IMR-90 (cell line): Measurements from ENCODE around the gene PDCD1. TPM values are rescaled to one million over a fixed set of nuclear protein-coding genes. Genes with fewer than 3 reads are reported as not detected.

Experiments
- ATAC-seq: fragments of 200-7000 bp; cut with Tn5 transposase; 2 replicates; pipeline ENCODE4 v1.9.1; 2020; ENCODE audit warnings: low read depth, mild to moderate bottlenecking, moderate library complexity
- BruUV-seq: library from RNA; stranded (reverse); fragments of 400-500 nt; replicated peaks from 2 replicates; lab custom pipeline; 2021; lab: Mats Ljungman, UMichigan
- CTCF ChIA-PET: fragments of 300-600 bp; formaldehyde crosslinking; extraction: SDS; loops from one replicate; lab custom pipeline; 2021; ENCODE audit warnings: antibody characterized with exemption; lab: Yijun Ruan, JAX
- POLR2A ChIA-PET: fragments of 300-600 bp; sonication (Branson Sonifier 250); formaldehyde crosslinking; loops from one replicate; lab custom pipeline; 2022; ENCODE audit warnings: antibody characterized with exemption; ENCODE audit not compliant: unreplicated experiment; lab: Charles Lee
- DNase-seq: peaks from one replicate; pipeline ENCODE4 v3.0.0; 2013
- H2AFZ ChIP-seq: replicated peaks from 2 replicates; pipeline ENCODE3; 2013; ENCODE audit warnings: low read length, mild to moderate bottlenecking; ENCODE audit not compliant: poor library complexity
- H2AK5ac ChIP-seq: 2 replicates; pipeline ENCODE4 v1.6.1; 2013; ENCODE audit warnings: low read depth, low read length, inconsistent platforms
- H2AK9ac ChIP-seq: replicated peaks from 2 replicates; pipeline ENCODE3; 2013; ENCODE audit warnings: mild to moderate bottlenecking, low read depth, low read length, moderate library complexity; ENCODE audit not compliant: poor library complexity
- H2BK120ac ChIP-seq: 2 replicates; pipeline ENCODE4 v1.6.1; 2013; ENCODE audit warnings: low read depth, low read length, inconsistent platforms
- H2BK15ac ChIP-seq: 3 replicates; pipeline ENCODE4 v1.6.1; 2013; ENCODE audit warnings: low read depth, low read length, inconsistent platforms
- H2BK20ac ChIP-seq: 2 replicates; pipeline ENCODE4 v1.6.1; 2013; ENCODE audit warnings: low read depth, mild to moderate bottlenecking, inconsistent platforms, low read length, moderate library complexity
- H2BK5ac ChIP-seq: 2 replicates; pipeline ENCODE4 v1.6.1; 2013; ENCODE audit warnings: mild to moderate bottlenecking, low read depth, low read length, inconsistent platforms; ENCODE audit not compliant: poor library complexity, severe bottlenecking
- H3K14ac ChIP-seq: replicated peaks from 2 replicates; pipeline ENCODE4 v1.6.1; 2013; ENCODE audit warnings: low read depth, low read length, inconsistent platforms
- H3K18ac ChIP-seq: 2 replicates; pipeline ENCODE4 v1.6.1; 2013; ENCODE audit warnings: low read depth, low read length, control low read depth
- H3K23ac ChIP-seq: 2 replicates; pipeline ENCODE4 v1.6.1; 2013; ENCODE audit warnings: low read depth, low read length, inconsistent platforms
- H3K27ac ChIP-seq: 2 replicates; pipeline ENCODE4 v1.5.1; 2013; ENCODE audit warnings: mild to moderate bottlenecking, control low read depth, low read length; ENCODE audit not compliant: insufficient read depth
- H3K27me3 ChIP-seq: 2 replicates; pipeline ENCODE4 v1.6.1; 2013; ENCODE audit warnings: low read length; ENCODE audit not compliant: control insufficient read depth, insufficient read depth
- H3K36me3 ChIP-seq: 2 replicates; pipeline ENCODE4 v1.6.1; 2013; ENCODE audit warnings: low read length, mixed read lengths; ENCODE audit not compliant: control insufficient read depth, insufficient read depth
- H3K4ac ChIP-seq: 2 replicates; pipeline ENCODE4 v1.6.1; 2013; ENCODE audit warnings: low read depth, low read length, inconsistent platforms
- H3K4me1 ChIP-seq: 2 replicates; pipeline ENCODE4 v1.6.1; 2013; ENCODE audit warnings: low read length, mixed read lengths; ENCODE audit not compliant: control insufficient read depth, insufficient read depth
- H3K4me2 ChIP-seq: 2 replicates; pipeline ENCODE4 v1.6.1; 2013; ENCODE audit warnings: low read depth, mild to moderate bottlenecking, control low read depth, low read length, moderate library complexity
- H3K4me3 ChIP-seq: 2 replicates; pipeline ENCODE4 v1.5.1; 2013; ENCODE audit warnings: low read depth, mild to moderate bottlenecking, control low read depth, low read length, moderate library complexity; ENCODE audit not compliant: insufficient read depth
- H3K56ac ChIP-seq: 2 replicates; pipeline ENCODE4 v1.6.1; 2013; ENCODE audit warnings: low read length, inconsistent platforms; ENCODE audit not compliant: insufficient read depth; ENCODE audit errors: extremely low read depth
- H3K79me1 ChIP-seq, 2 experiments: 2 replicates each; pipeline ENCODE4 v1.6.1; 2013; ENCODE audit warnings: low read length in 2 of 2, inconsistent platforms in 1 of 2, low read depth in 1 of 2
- H3K9ac ChIP-seq: 2 replicates; pipeline ENCODE4 v1.6.1; 2013; ENCODE audit warnings: low read depth, low read length, control low read depth
- H3K9me1 ChIP-seq: 2 replicates; pipeline ENCODE4 v1.6.1; 2013; ENCODE audit warnings: low read length, inconsistent platforms; ENCODE audit not compliant: insufficient read depth
- H3K9me3 ChIP-seq: 2 replicates; pipeline ENCODE4 v1.6.1; 2013; ENCODE audit warnings: low read length; ENCODE audit not compliant: control insufficient read depth, insufficient read depth
- H4K20me1 ChIP-seq: 2 replicates; pipeline ENCODE4 v1.6.1; 2013; ENCODE audit warnings: low read length, inconsistent platforms; ENCODE audit not compliant: insufficient read depth
- H4K5ac ChIP-seq: 2 replicates; pipeline ENCODE4 v1.6.1; 2013; ENCODE audit warnings: mild to moderate bottlenecking, low read depth, low read length, control low read depth
- H4K8ac ChIP-seq, 2 experiments: 2 replicates each; pipeline ENCODE4 v1.6.1; 2013; ENCODE audit warnings: low read depth in 2 of 2, low read length in 2 of 2, control low read depth in 1 of 2, inconsistent platforms in 1 of 2
- H4K91ac ChIP-seq: 2 replicates; pipeline ENCODE4 v1.6.1; 2013; ENCODE audit warnings: low read depth, low read length, inconsistent platforms; ENCODE audit not compliant: insufficient read depth
- BHLHE40 ChIP-seq: fragments of 150-350 bp; IDR thresholded peaks from 2 replicates; pipeline ENCODE4 v1.6.1; 2016; ENCODE audit warnings: mild to moderate bottlenecking, low read depth, low read length
- CEBPB ChIP-seq: IDR thresholded peaks from 2 replicates; pipeline ENCODE4 v1.6.1; 2012; ENCODE audit warnings: low read depth, low read length, improper control_type of control experiment
- CHD1 ChIP-seq: IDR thresholded peaks from 2 replicates; pipeline ENCODE4 v1.6.1; 2012; ENCODE audit warnings: low read depth, low read length, improper control_type of control experiment
- FOS ChIP-seq: fragments of 150-350 bp; IDR thresholded peaks from 2 replicates; pipeline ENCODE4 v1.6.1; 2016; ENCODE audit warnings: low read depth, low read length
- MAFK ChIP-seq: IDR thresholded peaks from 2 replicates; pipeline ENCODE4 v1.6.1; 2012; ENCODE audit warnings: low read depth, low read length, improper control_type of control experiment
- MAZ ChIP-seq: IDR thresholded peaks from 2 replicates; pipeline ENCODE4 v1.6.1; 2012; ENCODE audit warnings: low read depth, mild to moderate bottlenecking, low read length, improper control_type of control experiment, moderate library complexity, borderline replicate concordance
- MXI1 ChIP-seq: IDR thresholded peaks from 2 replicates; pipeline ENCODE4 v1.6.1; 2012; ENCODE audit warnings: low read depth, mild to moderate bottlenecking, low read length, moderate library complexity, borderline replicate concordance
- NFE2L2 ChIP-seq: fragments of 150-350 bp; IDR thresholded peaks from 2 replicates; pipeline ENCODE4 v1.6.1; 2016; ENCODE audit warnings: low read depth, mild to moderate bottlenecking, low read length
- POLR2A ChIP-seq: IDR thresholded peaks from 2 replicates; pipeline ENCODE4 v1.6.1; 2012; ENCODE audit warnings: mild to moderate bottlenecking, low read depth, low read length
- RAD21 ChIP-seq: IDR thresholded peaks from 2 replicates; pipeline ENCODE4 v1.6.1; 2012; ENCODE audit warnings: low read length, improper control_type of control experiment
- RCOR1 ChIP-seq: IDR thresholded peaks from 2 replicates; pipeline ENCODE4 v1.6.1; 2012; ENCODE audit warnings: mild to moderate bottlenecking, low read length, improper control_type of control experiment; ENCODE audit not compliant: insufficient replicate concordance
- RFX5 ChIP-seq: IDR thresholded peaks from 2 replicates; pipeline ENCODE4 v1.8.0; 2012; ENCODE audit warnings: low read depth, mild to moderate bottlenecking, low read length, moderate library complexity
- SMC3 ChIP-seq: fragments of 150-350 bp; IDR thresholded peaks from 2 replicates; pipeline ENCODE4 v1.6.1; 2016; ENCODE audit warnings: low read depth, mild to moderate bottlenecking, antibody characterized with exemption, low read length, moderate library complexity
- WGBS, 2 experiments: methylation state at CpG; one replicate each; pipeline versions ENCODE4 v1.1.5 to v1.1.7; 2013; ENCODE audit warnings: missing lambda C conversion rate in 2 of 2; ENCODE audit not compliant: insufficient read length in 1 of 2; ENCODE audit errors: extremely low coverage in 2 of 2; 5-methylcytosine and 5-hydroxymethylcytosine counted together
- dilution Hi-C: fragments of 300-500 bp; cut with HindIII; formaldehyde crosslinking; loops from one replicate; pipeline ENCODE4 v1.14.3; 2018; ENCODE audit warnings: low sequenced_read_pairs; ENCODE audit not compliant: unreplicated experiment
- in situ Hi-C: fragments of 300-500 bp; cut with MboI; formaldehyde crosslinking; loops from 3 replicates; pipeline ENCODE4 v1.14.3; 2019; ENCODE audit warnings: low sequenced_read_pairs, inconsistent platforms, mixed read lengths
- intact Hi-C: fragments of 100-400 bp; cut with micrococcal nuclease; formaldehyde crosslinking; loops from 2 replicates; pipeline ENCODE4 v1.10.0; 2022
- polyA plus RNA-seq, 3 experiments: library from polyadenylated mRNA; depleted of rRNA; stranded (reverse); fragments of >200 nt; gene quantifications; 2 replicates each; pipeline ENCODE4 v1.2.3, GENCODE V29; 2012; ENCODE audit warnings: low replicate concordance in 1 of 3
- total RNA-seq: library from RNA; depleted of rRNA; stranded (reverse); fragments of >200 nt; gene quantifications from 2 replicates; pipeline ENCODE4 v1.2.3, GENCODE V29; 2012
- TF ChIP-seq, protein P1 (sequence below): fragments of 150-350 bp; IDR thresholded peaks from 2 replicates; pipeline ENCODE4 v1.6.1; 2017; ENCODE audit warnings: mild to moderate bottlenecking, antibody characterized with exemption, low read length, low read depth
- TF ChIP-seq, protein P2 (sequence below): conservative IDR thresholded peaks from 2 replicates; pipeline ENCODE4 v1.5.1; 2012; ENCODE audit warnings: mild to moderate bottlenecking, low read depth, low read length, improper control_type of control experiment
- TF ChIP-seq, protein P3 (sequence below): fragments of 150-350 bp; IDR thresholded peaks from 2 replicates; pipeline ENCODE4 v1.6.1; 2016; ENCODE audit warnings: low read depth, mild to moderate bottlenecking, low read length, moderate library complexity, borderline replicate concordance

The PDCD1 gene
- total and polyA plus RNA-seq, 2 of the 4 experiments (the other 2 are of a cell fraction) = not detected

DNA sequence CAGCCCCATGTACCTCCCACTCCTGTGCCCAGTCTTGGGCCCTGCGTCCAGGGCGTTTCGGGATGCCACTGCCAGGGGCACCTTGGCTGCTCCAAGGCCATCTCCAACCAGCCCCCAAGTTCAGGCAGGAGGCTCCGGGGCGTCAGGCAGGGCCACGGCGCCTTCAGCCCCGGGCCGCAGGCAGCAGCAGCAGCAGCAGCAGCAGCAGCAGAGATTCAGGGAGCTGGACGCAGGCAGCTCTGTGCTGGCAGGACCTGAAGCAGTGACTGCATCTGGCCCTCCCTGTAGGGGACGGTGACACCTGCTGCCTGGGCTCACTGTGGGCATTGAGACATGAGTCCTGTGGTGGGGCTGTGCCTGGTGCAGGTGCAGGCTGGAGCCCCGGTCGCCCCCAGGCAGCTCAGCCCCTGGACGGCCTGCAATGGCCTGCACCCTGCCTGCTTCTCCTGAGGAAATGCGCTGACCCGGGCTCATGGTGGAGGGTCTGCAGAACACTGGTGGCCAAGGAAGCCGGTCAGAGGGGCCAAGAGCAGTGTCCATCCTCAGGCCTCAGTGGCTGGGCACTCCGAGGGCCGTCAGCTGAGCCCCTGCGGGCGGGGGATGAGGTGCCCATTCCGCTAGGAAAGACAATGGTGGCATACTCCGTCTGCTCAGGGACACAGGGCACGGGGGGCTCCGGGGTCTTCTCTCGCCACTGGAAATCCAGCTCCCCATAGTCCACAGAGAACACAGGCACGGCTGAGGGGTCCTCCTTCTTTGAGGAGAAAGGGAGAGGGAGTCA is 8.0 kb downstream of the PDCD1 start:
- H2AK5ac ChIP-seq = no peak overlapping the region
- H3K18ac ChIP-seq = no peak overlapping the region
- H4K20me1 ChIP-seq = no peaks in the 10 kb centered on the region
- H3K4me2 ChIP-seq = no peak overlapping the region
- H3K79me1 ChIP-seq = no peaks in the 10 kb centered on the region
- dilution Hi-C loops (no loop called here), intact Hi-C loops (no loop called here), in situ Hi-C loops (no loop called here)
- H3K27ac ChIP-seq = no peak overlapping the region
- no peaks in the 10 kb centered on the region for H3K36me3 ChIP-seq
- no peak overlapping the region for H3K14ac ChIP-seq
- no peak overlapping the region for H2AFZ ChIP-seq
- TF ChIP-seq SMC3 (no peak), RCOR1 (no peak), NFE2L2 (no peak), MXI1 (no peak), FOS (no peak), MAFK (no peak), POLR2A (no peak), MAZ (no peak), RAD21 (no peak), RFX5 (no peak), CEBPB (no peak), CHD1 (no peak), BHLHE40 (no peak)
- TF ChIP-seq, protein P1, sequence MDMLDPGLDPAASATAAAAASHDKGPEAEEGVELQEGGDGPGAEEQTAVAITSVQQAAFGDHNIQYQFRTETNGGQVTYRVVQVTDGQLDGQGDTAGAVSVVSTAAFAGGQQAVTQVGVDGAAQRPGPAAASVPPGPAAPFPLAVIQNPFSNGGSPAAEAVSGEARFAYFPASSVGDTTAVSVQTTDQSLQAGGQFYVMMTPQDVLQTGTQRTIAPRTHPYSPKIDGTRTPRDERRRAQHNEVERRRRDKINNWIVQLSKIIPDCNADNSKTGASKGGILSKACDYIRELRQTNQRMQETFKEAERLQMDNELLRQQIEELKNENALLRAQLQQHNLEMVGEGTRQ = no peak
- TF ChIP-seq, protein P2, sequence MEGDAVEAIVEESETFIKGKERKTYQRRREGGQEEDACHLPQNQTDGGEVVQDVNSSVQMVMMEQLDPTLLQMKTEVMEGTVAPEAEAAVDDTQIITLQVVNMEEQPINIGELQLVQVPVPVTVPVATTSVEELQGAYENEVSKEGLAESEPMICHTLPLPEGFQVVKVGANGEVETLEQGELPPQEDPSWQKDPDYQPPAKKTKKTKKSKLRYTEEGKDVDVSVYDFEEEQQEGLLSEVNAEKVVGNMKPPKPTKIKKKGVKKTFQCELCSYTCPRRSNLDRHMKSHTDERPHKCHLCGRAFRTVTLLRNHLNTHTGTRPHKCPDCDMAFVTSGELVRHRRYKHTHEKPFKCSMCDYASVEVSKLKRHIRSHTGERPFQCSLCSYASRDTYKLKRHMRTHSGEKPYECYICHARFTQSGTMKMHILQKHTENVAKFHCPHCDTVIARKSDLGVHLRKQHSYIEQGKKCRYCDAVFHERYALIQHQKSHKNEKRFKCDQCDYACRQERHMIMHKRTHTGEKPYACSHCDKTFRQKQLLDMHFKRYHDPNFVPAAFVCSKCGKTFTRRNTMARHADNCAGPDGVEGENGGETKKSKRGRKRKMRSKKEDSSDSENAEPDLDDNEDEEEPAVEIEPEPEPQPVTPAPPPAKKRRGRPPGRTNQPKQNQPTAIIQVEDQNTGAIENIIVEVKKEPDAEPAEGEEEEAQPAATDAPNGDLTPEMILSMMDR = no peak
- TF ChIP-seq, protein P3, sequence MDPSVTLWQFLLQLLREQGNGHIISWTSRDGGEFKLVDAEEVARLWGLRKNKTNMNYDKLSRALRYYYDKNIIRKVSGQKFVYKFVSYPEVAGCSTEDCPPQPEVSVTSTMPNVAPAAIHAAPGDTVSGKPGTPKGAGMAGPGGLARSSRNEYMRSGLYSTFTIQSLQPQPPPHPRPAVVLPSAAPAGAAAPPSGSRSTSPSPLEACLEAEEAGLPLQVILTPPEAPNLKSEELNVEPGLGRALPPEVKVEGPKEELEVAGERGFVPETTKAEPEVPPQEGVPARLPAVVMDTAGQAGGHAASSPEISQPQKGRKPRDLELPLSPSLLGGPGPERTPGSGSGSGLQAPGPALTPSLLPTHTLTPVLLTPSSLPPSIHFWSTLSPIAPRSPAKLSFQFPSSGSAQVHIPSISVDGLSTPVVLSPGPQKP = no peak
- no peak overlapping the region for H3K4me3 ChIP-seq
- 80% methylated on average over 3 of the region's 27 CpGs; no CpG with 5 or more reads in 1 of the 2 experiments for WGBS, 2 experiments
- H2BK5ac ChIP-seq = no peak overlapping the region
- no peak overlapping the region for H2BK120ac ChIP-seq
- no peak overlapping the region for H4K5ac ChIP-seq
- H3K27me3 ChIP-seq = peaks cover 8% of the 10 kb centered on the region
- BruUV-seq = no TSS peak
- no peak overlapping the region for H3K4ac ChIP-seq
- H3K9me1 ChIP-seq = no peaks in the 10 kb centered on the region
- no peak overlapping the region for H4K91ac ChIP-seq
- ChIA-PET CTCF (no interaction called here), POLR2A (no interaction called here)
- ATAC-seq (no peak), DNase-seq (no peak)
- H3K23ac ChIP-seq = no peak overlapping the region
- no peak overlapping the region for H4K8ac ChIP-seq
- H2AK9ac ChIP-seq = no peak overlapping the region
- H2BK20ac ChIP-seq = no peak overlapping the region
- H3K9me3 ChIP-seq = no peaks in the 10 kb centered on the region
- no peak overlapping the region for H3K56ac ChIP-seq
- H3K4me1 ChIP-seq = peaks cover 3% of the 10 kb centered on the region
- no peak overlapping the region for H3K9ac ChIP-seq
- no peak overlapping the region for H2BK15ac ChIP-seq
